Lung (tissue), 10 donors: Measurements from ENCODE around the gene FOXD4. TPM values are rescaled to one million over a fixed set of nuclear protein-coding genes. Genes with fewer than 3 reads are reported as not detected.
"Not testable (repeated sequence)": the region's sequence is repeated elsewhere in the genome, so short reads cannot be mapped to it uniquely, and the experiment has no call there.

Experiments
- ATAC-seq: fragments of 200-7000 bp; cut with Tn5 transposase; one replicate; pipeline ENCODE4 v1.9.1; 2020; ENCODE audit warnings: moderate number of reproducible peaks; ENCODE audit not compliant: insufficient read depth, low FRiP score
- DNase-seq, 3 donors: peaks; one replicate each; pipeline ENCODE4 v3.0.0-alpha.2; 2013 to 2017
- H3K27ac ChIP-seq, 2 donors: one replicate each; pipeline ENCODE4 v1.5.1; 2013; ENCODE audit warnings: mild to moderate bottlenecking in 2 of 2, moderate library complexity in 2 of 2, control low read depth in 1 of 2, inconsistent platforms in 1 of 2, low read depth in 1 of 2, low read length in 1 of 2
- H3K27me3 ChIP-seq, 3 donors: one replicate each; pipeline ENCODE4 v1.5.1; 2013; ENCODE audit warnings: low read length in 2 of 3; ENCODE audit not compliant: control insufficient read depth in 3 of 3, insufficient read depth in 3 of 3
- H3K36me3 ChIP-seq, 4 donors: one replicate each; pipeline ENCODE4 v1.5.1; 2013; ENCODE audit warnings: low read length in 4 of 4, mild to moderate bottlenecking in 1 of 4, moderate library complexity in 1 of 4; ENCODE audit not compliant: control insufficient read depth in 4 of 4, insufficient read depth in 4 of 4
- H3K4me1 ChIP-seq, 5 donors: one replicate each; pipeline ENCODE4 v1.5.1; 2013; ENCODE audit warnings: low read length in 5 of 5, mild to moderate bottlenecking in 2 of 5, moderate library complexity in 1 of 5; ENCODE audit not compliant: control insufficient read depth in 5 of 5, insufficient read depth in 5 of 5
- H3K4me3 ChIP-seq: one replicate; pipeline ENCODE4 v1.5.1; 2013; ENCODE audit warnings: mild to moderate bottlenecking, control low read depth, moderate library complexity
- H3K9ac ChIP-seq, 2 donors: one replicate each; pipeline ENCODE4 v1.5.1; 2013; ENCODE audit warnings: low read length in 2 of 2, control low read depth in 1 of 2; ENCODE audit not compliant: insufficient read depth in 1 of 2
- H3K9me3 ChIP-seq, 4 donors: one replicate each; pipeline ENCODE4 v1.5.1; 2013; ENCODE audit warnings: low read length in 3 of 4, mild to moderate bottlenecking in 1 of 4, moderate library complexity in 1 of 4; ENCODE audit not compliant: control insufficient read depth in 4 of 4, insufficient read depth in 3 of 4
- WGBS, 2 donors: extraction: QIAGEN DNeasy Blood & Tissue Kit; methylation state at CpG; one replicate each; pipeline ENCODE4 v1.1.7; 2013; 5-methylcytosine and 5-hydroxymethylcytosine counted together
- polyA plus RNA-seq, 2 donors: library from polyadenylated mRNA; stranded (reverse); fragments of 200-250 nt; gene quantifications; one replicate each; pipeline ENCODE4 v1.2.1, GENCODE V29; 2013
- total RNA-seq, 2 donors: library from RNA; depleted of rRNA in 1 of 2; stranded (reverse); fragments of >200 nt in 1 of 2; gene quantifications; one replicate each; pipeline ENCODE4 v1.2.1, GENCODE V29; 2014 to 2021
- donor health status: Bipolar disorder and iron deficiency.
- donor health status: healthy.
- donor health status: DM: yes; HTN: yes; CAD: no.

Gene FOXD4
- total and polyA plus RNA-seq, 4 donors, result 0.34 to 1.1 (median 0.44) TPM

DNA sequence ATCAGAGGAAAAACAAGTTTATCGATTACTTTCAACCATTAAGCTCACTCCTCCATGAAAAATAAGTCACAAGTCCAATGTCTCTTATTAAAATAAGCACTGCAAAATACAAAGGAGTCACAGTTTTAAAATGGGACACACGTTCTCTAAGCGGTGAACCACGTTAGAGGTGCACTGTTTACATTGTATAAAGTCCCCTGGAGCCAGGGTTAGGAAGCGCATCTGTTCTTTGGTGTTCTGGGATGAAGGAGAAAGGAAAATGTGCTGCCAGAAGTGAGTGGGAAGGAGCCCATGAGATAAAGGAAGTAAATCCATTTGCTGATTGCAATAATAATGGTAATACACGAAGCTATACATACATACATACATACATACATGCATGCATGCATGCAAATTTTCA lies 30.4 kb downstream of the FOXD4 start:
- H3K4me1 ChIP-seq, H3K4me3 ChIP-seq, H3K27me3 ChIP-seq, ATAC-seq, H3K27ac ChIP-seq, H3K36me3 ChIP-seq, DNase-seq, H3K9me3 ChIP-seq, H3K9ac ChIP-seq: not testable (repeated sequence)
- WGBS, 2 donors, result 52 to 58% methylated on average over 5 to 6 of the region's 6 CpGs

- not testable (repeated sequence) for ATAC-seq
Observed at GRCh38 chr9:87105-87504, 31.1 kb downstream of the FOXD4 start.

GRCh38 chr9:86697-87096 lies 31.5 kb downstream of the FOXD4 start:
- not testable (repeated sequence) for H3K36me3 ChIP-seq, H3K4me3 ChIP-seq, ATAC-seq, H3K4me1 ChIP-seq, H3K27ac ChIP-seq, H3K9me3 ChIP-seq, H3K9ac ChIP-seq, DNase-seq, H3K27me3 ChIP-seq

More at GRCh38 chr9:87105-87504, 31.1 kb downstream of the FOXD4 start:
- H3K36me3 ChIP-seq, H3K9me3 ChIP-seq, H3K9ac ChIP-seq, H3K27me3 ChIP-seq, DNase-seq, H3K4me3 ChIP-seq, H3K27ac ChIP-seq, H3K4me1 ChIP-seq: not testable (repeated sequence)
- 43 to 66% methylated on average over 2 to 3 of the region's 4 CpGs for WGBS, 2 donors

GRCh38 chr9:82932-83689 lies 35.1 kb downstream of the FOXD4 start:
- not testable (repeated sequence) for DNase-seq

GRCh38 chr9:78333-78732 lies 39.9 kb downstream of the FOXD4 start:
- not testable (repeated sequence) for H3K9me3 ChIP-seq, H3K4me1 ChIP-seq, H3K36me3 ChIP-seq, DNase-seq, H3K27ac ChIP-seq, H3K9ac ChIP-seq, H3K4me3 ChIP-seq
- H3K27me3 ChIP-seq, result peaks cover 0 to 16% (median 2%) of the 10 kb centered on the region in 3 donors
- 49 to 70% methylated on average over 3 of the region's 3 CpGs for WGBS, 2 donors
- peak; percentile 49 for ATAC-seq

More at GRCh38 chr9:82932-83689, 35.1 kb downstream of the FOXD4 start:
- not testable (repeated sequence) for H3K27ac ChIP-seq, ATAC-seq, H3K9ac ChIP-seq, H3K9me3 ChIP-seq, H3K4me3 ChIP-seq, H3K36me3 ChIP-seq, H3K4me1 ChIP-seq, H3K27me3 ChIP-seq
- 87 to 91% methylated on average over 26 to 31 of the region's 31 CpGs for WGBS, 2 donors

- not testable (repeated sequence) for H3K27ac ChIP-seq, H3K36me3 ChIP-seq, DNase-seq, H3K9ac ChIP-seq, ATAC-seq, H3K4me3 ChIP-seq, H3K4me1 ChIP-seq, H3K9me3 ChIP-seq
- H3K27me3 ChIP-seq, result peaks cover 0 to 16% (median 2%) of the 10 kb centered on the region in 3 donors
- WGBS, 2 donors, result 79 to 91% methylated on average over 3 of the region's 3 CpGs
Observed at GRCh38 chr9:76389-76788, 41.8 kb downstream of the FOXD4 start.

DNA sequence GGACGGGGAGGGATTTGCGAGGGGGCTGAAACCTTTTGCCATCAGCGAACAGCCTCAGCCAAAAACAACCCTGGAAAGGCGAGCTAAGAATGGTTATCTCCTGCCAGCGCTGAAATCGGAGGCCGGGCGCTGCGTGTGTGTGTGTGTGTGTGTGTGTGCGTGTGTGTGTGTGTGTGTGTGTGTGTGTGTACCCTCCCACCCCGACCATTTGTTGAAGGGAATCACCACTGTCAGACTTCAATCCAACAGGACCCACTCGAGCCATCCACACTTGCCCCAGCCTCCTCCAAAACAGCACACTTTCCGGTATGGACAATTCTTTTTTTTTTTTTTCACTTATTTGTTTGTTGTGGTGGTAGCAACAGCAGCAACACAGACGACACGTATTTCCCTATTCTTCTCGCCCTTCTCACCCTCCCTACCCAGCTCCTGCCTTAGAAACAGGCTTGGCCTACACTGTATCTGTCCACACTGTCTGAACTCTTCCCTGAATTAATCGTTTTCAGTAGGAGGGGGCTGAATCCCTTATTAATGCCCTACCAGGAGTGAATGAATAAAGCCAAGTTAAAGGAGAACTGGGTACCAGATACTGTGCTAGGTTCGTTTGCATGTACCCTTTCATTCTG lies 44.2 kb downstream of the FOXD4 start:
- not testable (repeated sequence) for H3K9ac ChIP-seq, H3K9me3 ChIP-seq, H3K36me3 ChIP-seq, H3K4me1 ChIP-seq, ATAC-seq
- H3K4me3 ChIP-seq, result peak overlapping the region; percentile 24
- peak in 2 of 3 donors; percentile 4 to 21 for DNase-seq
- H3K27me3 ChIP-seq, result peaks cover 0 to 16% (median 2%) of the 10 kb centered on the region in 3 donors
- WGBS, 2 donors, result 27 to 45% methylated on average over 8 to 17 of the region's 18 CpGs
- H3K27ac ChIP-seq, result peak overlapping the region in 1 of 2 donors; percentile 40
